ENCODE data around the gene SCN2B.

The SCN2B gene

DNA sequence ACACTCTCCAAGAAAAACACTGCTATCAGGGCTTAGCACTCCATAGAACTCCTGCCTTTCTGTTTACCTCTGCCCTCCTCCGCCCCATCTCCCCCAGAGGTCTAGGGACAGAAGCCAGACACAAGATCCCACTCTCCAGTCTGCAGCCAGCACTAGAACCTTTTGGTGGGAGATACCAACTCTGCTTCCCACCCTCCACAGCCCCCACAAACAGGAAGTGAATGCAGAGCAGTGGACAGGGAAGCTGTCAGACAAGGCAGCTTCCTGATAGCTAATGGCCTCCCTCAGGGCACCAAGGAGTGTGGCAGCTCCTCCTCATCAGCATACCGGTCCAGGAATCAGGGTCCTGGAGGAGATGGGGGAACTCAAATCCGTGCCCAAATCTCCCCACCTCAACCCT is 28.9 kb downstream of the SCN2B start:
- no peak for DNase-seq
- no peak for TF ChIP-seq GATA1 (IDR thresholded peaks at IDR 0.05; ENCODE audit: low read depth, low read length)

DNA sequence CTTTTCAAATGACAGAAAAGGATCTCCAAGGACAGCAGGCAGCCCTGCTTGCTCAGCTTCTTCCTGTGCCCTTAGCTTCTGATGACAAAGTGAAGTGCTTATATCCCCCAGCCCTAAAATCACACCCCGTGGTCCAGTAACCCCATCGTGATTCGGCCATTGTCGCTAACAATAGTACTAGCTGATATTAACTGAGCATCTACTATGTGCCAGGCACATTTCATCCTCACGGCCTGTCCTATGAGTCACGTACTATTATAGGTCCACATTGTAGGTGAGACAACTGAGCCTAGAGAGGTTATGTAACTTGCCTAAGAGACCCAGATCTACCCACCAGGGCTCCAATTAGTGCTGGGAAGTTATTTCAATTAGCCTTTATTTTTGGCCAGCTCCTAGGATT is 29.9 kb downstream of the SCN2B start:
- DNase-seq: no peak
- TF ChIP-seq POLR2A (IDR thresholded peaks at IDR 0.05; ENCODE audit: low read length): no peak
- TF ChIP-seq GATA1 (IDR thresholded peaks at IDR 0.05; ENCODE audit: low read depth, low read length): no peak

DNA sequence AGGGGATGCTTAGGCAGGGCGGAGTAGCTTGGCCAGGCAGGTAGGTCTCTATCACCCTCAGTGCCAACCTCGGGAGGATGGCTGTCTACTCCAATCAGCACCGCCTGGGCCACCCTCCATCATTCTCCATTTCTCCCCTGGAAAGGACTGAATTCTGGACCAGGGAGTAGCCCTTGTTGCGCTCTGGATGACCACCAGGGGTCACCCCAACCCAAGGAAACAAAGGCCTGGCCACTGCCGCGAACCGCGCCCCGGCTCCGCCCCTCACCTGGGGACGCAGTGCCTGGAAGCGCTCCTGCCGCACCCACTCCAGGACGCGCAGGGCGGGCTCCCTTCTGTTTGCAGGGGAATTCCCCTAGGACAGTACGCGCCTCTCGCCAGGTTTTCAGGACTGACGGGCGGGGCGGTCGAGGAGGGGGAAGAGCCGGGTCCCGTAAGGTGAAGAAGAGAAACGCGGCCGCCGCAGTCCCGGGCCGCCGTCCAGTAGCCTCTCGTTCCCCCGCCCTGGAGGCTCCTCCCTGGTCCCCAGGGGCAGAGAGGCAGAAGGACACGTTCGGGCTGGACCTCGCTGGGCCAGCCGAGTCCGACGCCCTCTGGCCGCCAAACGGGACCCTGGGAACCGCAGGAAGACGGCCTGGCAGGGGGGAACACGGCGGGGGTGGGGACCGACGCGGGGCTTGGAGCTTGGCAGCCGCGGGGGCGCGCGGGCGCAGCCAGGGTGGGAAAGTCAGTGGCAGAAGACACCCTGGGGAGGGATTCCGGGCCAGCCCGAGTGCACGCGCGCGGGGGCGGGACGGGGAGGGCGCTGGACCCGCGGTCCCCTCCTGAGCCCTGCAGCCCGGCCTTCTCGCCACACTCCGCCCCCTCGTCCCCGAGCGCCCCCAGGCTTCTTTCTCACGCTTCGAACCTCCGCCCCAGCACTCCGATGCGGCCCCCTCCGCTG is 30.9 kb downstream of the SCN2B start:
- TF ChIP-seq GATA1 (IDR thresholded peaks at IDR 0.05; ENCODE audit: low read depth, low read length) (no peak), POLR2A (IDR thresholded peaks at IDR 0.05; ENCODE audit: low read length) (no peak)
- DNase-seq: peak; percentile 53 to 74

DNA sequence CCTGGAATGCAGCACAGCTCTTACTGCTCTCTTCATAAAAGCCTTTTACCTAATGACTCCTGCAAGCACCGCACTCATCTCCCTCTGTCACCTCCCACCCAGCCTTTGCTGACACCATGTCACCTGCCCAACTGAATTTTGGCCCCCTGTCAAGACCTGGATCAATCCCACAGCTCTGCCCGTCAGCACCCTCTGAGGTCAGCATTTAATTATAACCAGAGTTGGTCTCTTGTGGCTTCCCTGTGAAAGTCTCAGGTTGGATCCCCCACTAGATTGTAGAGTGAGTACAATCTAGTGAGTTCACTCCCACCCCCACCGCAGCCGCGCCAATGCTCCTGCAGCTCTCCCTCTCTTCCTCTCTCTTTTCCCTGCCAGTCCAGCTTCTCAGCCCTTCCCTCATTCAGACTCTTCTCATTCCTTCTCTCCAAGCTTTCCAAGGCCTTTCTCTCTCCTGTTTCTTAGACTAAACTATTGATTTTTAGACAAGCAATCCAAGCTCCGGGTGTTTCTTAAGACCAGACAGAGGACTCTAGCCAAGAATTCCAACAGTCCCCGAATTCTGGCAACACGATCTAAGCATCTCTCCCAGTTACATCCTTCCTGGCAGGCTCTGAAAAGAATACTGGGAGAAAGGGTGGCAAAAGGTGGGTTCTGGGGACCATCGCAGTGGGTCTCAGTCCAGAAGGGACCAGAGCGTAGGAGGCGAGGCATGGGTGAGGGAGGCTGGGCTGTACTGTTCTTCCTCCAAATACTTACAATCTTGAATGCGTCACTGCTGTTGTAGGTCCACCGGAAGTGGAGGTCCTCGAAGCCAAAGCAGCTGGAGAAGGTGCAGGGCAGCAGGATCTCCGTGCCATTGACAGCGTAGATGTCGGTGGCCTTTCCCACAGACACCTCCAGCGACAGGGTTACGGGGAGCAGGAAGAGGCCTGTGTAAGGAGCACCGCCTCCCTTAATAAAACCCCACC is 31.9 kb downstream of the SCN2B start:
- no peak for DNase-seq

DNA sequence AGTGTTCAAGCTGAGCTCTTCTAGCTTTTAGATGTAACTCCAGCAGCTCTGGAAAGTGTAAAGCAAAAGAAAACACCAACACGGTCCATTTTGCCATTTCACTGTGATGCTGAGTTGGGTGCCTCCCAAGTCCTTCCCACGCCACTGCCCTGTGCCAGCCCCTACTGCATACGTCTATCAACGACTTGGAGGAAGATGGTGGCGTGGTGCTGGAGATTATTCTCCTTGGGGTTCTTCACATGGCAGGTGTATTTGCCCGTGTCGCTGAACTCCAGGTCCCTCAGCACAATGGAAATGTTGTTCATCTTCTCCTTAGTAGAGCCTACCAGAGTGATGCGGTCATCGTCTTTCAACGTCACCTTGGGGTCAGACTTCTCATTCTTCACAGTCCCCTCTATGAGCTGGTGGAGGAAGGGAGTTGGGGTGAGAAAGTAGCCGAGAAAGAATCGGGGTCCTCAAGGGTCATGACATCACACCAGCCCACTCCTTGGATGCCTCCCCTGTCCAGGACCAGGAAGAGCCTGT is 32.7 kb downstream of the SCN2B start:
- no peak for DNase-seq
- TF ChIP-seq POLR2A (IDR thresholded peaks at IDR 0.05; ENCODE audit: low read length) (no peak), GATA1 (IDR thresholded peaks at IDR 0.05; ENCODE audit: low read depth, low read length) (no peak)

More for the DNA sequence above, 31.9 kb downstream of the SCN2B start:
- TF ChIP-seq POLR2A (IDR thresholded peaks at IDR 0.05; ENCODE audit: low read length) (no peak), GATA1 (IDR thresholded peaks at IDR 0.05; ENCODE audit: low read depth, low read length) (no peak)

DNA sequence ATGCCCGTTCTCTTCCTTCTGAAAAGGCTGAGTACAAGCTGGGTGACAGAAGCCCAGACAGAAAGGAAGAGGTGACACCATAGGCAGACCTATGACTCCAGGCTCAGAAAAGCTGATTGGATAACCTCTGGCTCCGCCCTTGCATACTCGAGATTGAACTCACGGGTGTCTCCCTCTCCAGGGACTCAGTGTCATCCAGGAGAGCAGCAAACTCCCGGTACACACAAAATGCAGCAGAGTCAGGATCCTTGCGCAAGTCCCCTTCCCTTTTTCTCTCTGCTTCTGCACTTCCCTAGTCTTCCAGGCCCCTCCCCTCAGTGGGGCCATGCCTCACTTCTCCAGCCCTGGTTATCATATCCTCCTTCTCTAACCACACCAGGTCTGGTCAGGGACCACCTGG is 33.6 kb downstream of the SCN2B start:
- no peak for DNase-seq
- TF ChIP-seq GATA1 (IDR thresholded peaks at IDR 0.05; ENCODE audit: low read depth, low read length): no peak

DNA sequence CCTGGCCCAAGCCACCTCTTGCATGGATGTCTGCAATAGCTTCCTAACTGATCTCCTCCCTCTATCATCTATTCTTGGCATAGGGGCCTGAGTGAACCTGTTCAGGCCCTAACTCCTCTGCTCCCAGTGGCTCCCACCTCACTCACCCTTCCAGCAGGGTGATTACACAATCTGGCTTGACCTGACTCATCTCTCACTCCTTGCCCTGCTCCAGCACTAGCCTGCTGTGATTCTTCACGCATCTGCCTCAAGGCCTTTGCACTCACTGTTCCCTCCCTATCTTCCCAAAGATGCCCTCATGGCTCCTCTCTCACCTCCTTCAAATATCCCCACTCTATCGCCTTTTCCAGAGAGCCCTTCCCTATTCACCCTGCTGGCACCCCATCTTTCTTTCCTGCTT is 34.4 kb downstream of the SCN2B start:
- TF ChIP-seq GATA1 (IDR thresholded peaks at IDR 0.05; ENCODE audit: low read depth, low read length) (no peak), POLR2A (IDR thresholded peaks at IDR 0.05; ENCODE audit: low read length) (no peak)
- DNase-seq: no peak

DNA sequence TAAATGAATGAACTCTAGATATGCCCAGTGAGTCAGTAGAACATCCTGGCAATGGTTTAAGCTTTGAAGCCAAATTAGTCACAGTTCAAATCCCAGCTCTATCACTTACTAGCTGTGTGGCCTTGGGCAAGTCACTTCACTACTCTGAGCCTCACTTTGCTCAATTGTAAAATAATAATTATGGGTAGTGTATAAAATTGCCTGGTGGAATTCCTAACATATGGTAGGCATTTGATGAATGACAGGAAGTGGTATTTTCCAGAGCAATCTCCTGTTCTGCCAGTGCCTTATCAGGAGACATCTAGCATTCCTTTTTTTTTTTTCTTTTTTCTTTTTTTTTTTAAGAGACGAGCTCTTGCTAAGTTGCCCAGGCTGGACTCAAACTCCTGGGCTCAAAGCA is 36.9 kb downstream of the SCN2B start:
- TF ChIP-seq GATA1 (IDR thresholded peaks at IDR 0.05; ENCODE audit: low read depth, low read length): no peak
- TF ChIP-seq POLR2A (IDR thresholded peaks at IDR 0.05; ENCODE audit: low read length): no peak
- no peak for DNase-seq

DNA sequence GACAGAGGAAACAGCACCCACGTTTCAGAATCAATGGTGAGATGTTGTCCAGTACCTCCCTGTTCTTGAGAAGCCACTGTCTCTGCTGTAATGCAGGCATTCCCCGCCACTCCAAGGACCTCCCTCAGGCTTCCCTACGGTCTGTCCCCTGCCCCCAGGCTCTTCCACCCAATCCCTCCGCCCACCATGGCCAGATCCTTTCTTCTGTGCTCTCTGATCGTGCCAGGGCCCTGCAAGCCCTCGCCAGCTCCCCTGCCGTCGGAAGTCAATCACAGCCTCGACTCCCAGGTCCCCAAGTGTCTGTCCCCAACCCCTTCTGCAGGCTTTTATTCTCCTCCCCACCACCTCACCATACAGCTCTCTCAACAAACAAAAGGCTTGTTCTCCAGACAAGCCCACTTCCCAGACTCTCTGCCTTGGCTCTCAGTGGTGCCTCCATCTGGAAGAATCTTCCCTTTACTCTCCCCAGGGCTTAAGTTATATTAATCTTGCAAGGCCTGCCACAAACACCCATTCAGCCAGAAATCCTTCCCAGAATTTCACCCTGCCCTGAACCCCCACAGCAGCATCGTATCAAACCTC is 37.5 kb downstream of the SCN2B start:
- TF ChIP-seq POLR2A (IDR thresholded peaks at IDR 0.05; ENCODE audit: low read length): no peak
- TF ChIP-seq GATA1 (IDR thresholded peaks at IDR 0.05; ENCODE audit: low read depth, low read length): no peak
- DNase-seq: no peak

DNA sequence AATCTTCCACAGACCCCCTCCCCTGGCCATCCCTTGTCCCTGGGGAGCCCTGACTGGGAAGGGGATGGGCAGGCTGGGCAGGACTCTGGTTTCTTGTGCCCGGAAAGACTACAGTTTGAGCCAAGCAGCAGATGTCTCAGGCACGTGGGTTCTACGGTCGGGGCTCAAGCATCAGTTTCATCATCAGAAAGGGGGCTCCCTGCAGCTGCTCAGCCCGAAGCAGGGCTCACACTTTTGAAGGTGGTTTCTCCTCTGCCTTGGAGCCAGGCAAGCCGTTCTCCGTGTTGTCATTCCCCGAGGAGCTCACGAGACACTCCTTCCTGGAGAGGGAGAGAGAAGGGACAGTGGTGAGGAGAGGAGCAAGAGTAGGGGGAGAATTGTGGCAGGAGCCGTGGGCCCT is 39.6 kb downstream of the SCN2B start:
- TF ChIP-seq GATA1 (IDR thresholded peaks at IDR 0.05; ENCODE audit: low read depth, low read length) (no peak), POLR2A (IDR thresholded peaks at IDR 0.05; ENCODE audit: low read length) (no peak)
- DNase-seq: no peak

DNA sequence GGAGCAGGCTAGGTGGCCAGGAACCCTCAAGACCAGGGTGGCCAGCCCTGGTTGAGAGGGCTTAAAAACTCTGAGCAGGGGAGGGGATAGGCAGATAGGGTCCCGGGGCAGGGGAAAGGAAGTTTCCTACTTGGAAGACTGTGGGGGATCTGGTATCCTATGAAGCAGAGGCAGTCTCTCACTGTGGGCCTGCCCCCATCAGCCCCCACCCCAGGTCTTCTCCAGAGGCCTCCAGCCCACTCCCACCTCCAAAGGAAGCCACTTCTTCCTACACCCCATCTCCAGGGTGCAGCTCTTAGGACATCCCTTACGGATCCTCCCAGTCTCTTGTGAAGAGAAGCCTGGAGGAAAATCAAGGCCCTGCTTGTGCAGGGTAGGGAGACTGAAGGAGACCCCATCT is 40.1 kb downstream of the SCN2B start:
- no peak for TF ChIP-seq POLR2A (IDR thresholded peaks at IDR 0.05; ENCODE audit: low read length)
- no peak for DNase-seq

DNA sequence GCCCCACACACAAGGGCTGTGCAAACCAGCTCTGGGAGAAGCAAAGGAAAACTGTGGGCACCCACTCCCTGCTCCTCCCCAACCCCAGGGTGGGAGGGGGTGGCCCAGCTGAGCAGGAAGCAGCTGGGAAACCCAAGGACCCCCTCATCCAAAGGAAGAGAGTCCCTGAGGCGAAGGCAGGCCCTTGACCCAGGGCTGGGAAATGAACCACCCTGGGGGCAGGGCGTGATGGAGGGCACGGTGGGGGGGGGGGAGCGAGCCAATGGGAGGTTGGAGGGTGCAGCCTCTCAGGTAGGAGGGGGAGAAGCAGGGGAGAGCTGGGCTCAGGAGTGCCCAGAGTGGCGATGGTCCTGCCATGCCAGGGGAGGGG is 40.7 kb downstream of the SCN2B start:
- no peak for TF ChIP-seq GATA1 (IDR thresholded peaks at IDR 0.05; ENCODE audit: low read depth, low read length)
- no peak for TF ChIP-seq POLR2A (IDR thresholded peaks at IDR 0.05; ENCODE audit: low read length)
- DNase-seq: no peak

DNA sequence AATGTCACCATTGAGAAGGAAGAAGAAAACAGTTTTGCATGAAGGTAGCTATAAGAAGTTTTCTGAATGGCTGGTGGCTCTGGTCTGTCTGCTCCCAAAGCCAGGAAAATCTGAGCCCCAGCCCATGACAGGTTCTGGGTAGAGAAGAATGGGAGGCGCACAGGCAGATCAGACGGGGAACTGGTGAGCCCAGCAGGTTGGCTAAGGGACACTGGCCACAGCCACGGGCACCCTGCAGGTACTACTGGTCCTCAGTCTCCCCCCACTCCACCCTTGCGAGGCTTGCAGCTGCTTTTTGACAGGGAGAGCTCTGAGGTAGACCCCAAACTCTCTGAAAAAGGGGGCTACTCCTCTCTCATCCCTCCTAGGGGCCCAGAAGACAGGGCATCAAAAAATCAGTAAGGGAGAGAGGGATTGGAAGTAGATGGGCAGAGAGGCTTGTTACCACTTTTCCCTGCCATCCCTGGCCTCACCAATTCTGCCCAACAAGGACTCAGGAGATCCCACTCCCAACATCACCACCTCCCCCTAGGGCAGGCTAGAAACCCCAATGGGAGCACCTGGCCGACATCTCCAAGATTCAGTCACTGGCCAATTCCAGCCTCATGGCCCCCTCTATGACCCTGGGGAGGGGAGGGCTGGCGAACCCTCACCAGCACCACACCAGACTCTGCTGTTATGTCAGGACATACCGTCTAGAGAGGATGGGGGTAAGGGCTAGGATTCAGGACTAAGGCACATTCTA is 41.2 kb downstream of the SCN2B start:
- DNase-seq: no peak
- TF ChIP-seq POLR2A (IDR thresholded peaks at IDR 0.05; ENCODE audit: low read length) (no peak), GATA1 (IDR thresholded peaks at IDR 0.05; ENCODE audit: low read depth, low read length) (no peak)
